ENCODE measurements around the gene LIPA.
"Not testable (repeated sequence)": the region's sequence is repeated elsewhere in the genome, so short reads cannot be mapped to it uniquely, and the experiment has no call there.

LIPA gene

DNA sequence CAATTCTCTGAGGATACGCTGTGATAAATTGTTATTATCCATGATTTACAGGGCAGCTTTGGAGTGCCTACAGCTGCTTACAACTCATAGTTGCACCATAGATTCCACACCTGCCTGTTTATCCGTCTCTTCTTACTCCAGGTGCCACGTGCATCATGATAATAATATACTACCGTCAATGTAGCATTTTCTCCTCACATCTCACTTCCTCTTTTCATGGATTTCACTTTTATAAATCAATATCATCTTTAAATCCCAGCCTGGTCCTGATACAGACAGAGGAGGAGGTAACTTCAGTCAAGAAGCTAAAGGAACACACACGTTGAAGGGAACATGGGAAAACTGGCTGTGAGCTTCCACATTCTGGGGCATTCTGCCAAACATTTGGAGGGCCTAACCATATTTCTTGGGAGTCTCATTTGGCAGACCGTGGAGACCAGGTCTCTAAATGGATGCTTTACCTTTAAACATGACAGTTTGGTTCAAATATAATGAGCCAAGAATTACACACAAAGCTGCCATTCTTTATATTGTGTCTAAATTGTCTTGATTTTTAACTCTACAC is 46.9 kb downstream of the LIPA start:
- no peaks in the 10 kb centered on the region for H3K9me3 ChIP-seq
- TF ChIP-seq CTCF (IDR thresholded peaks at IDR 0.05): no peak
- H3K36me3 ChIP-seq: no peaks in the 10 kb centered on the region
- peaks cover 23 to 24% of the 10 kb centered on the region in 2 experiments for H3K4me1 ChIP-seq (ENCODE audit: control insufficient read depth in 1 of 2, insufficient read depth in 1 of 2, low read depth in 1 of 2, low read length in 1 of 2)
- H3K4me3 ChIP-seq (ENCODE audit: low read depth in 1 of 2, low read length in 1 of 2): no peak overlapping the region
- no peak overlapping the region for H3K27ac ChIP-seq
- peaks cover 88% of the 10 kb centered on the region for H3K27me3 ChIP-seq

DNA sequence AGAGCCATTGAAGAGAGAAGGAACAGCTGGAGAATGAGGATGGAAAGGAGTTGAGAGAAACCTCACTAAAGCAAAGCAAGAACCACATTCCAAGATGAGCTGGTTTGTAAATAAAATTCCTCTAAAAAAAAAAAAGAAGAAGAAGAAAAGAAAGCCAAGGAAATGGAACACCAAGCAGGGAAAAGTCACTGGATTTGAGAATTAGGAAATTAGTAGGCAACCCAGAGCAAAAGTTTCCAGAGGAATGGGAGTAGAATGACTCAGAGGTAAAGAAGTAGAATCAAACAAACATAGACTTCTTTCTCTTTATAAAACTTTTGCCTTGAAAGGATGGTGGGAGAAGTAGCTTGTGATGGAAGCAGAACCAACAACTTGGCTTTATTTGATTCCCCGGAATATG is 48.3 kb downstream of the LIPA start:
- Histone ChIP-seq H3K36me3 (no peaks in the 10 kb centered on the region), H3K4me3 (ENCODE audit: low read depth in 1 of 2, low read length in 1 of 2) (no peak overlapping the region)
- TF ChIP-seq CTCF (IDR thresholded peaks at IDR 0.05): no peak

GRCh38 chr10:89202033-89202425 is 49.5 kb downstream of the LIPA start:
- H3K27me3 ChIP-seq: peaks cover 61% of the 10 kb centered on the region
- no peak for TF ChIP-seq CTCF (IDR thresholded peaks at IDR 0.05)
- no peak overlapping the region for H3K27ac ChIP-seq
- H3K36me3 ChIP-seq: no peaks in the 10 kb centered on the region
- H3K4me1 ChIP-seq (ENCODE audit: control insufficient read depth in 1 of 2, insufficient read depth in 1 of 2, low read depth in 1 of 2, low read length in 1 of 2): peaks cover 7 to 8% of the 10 kb centered on the region in 2 experiments
- H3K4me3 ChIP-seq (ENCODE audit: low read depth in 1 of 2, low read length in 1 of 2): no peak overlapping the region
- H3K9me3 ChIP-seq: no peaks in the 10 kb centered on the region

More for the DNA sequence above, 48.3 kb downstream of the LIPA start:
- peaks cover 19 to 20% of the 10 kb centered on the region in 2 experiments for H3K4me1 ChIP-seq (ENCODE audit: control insufficient read depth in 1 of 2, insufficient read depth in 1 of 2, low read depth in 1 of 2, low read length in 1 of 2)
- no peaks in the 10 kb centered on the region for H3K9me3 ChIP-seq
- H3K27me3 ChIP-seq: peaks cover 73% of the 10 kb centered on the region
- H3K27ac ChIP-seq: no peak overlapping the region

DNA sequence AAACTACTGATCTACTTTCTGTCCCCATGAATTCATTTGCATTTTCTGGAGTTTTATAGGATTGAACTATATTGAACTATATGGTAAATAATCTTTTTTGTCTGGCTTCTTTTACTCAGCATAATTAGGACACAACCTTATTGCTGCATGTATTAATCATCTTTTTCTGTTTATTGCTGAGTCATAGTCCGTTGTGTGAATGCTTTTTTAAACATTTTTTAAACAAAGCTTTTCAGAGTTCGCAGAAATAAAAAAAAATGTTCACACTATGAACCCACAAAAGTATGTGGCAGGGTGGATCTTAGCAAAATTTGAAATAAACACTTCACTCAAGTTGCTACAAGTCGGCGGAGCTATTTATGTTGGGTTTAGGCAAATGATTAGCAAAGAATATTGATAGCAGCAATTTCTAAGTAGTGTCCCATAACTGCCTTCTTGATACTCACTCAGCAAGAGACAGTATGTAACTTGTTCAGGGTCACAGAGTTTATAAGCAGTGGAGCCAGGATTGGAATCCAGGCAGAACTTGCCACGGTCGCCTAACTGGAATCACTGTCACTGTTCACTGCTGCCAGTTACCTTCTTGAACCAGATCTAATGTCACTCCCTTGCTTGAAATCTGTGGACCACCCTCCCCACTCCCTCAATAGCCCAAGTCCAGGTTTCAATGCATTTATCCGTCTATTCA is 50.1 kb downstream of the LIPA start:
- Histone ChIP-seq H3K4me1 (ENCODE audit: control insufficient read depth in 1 of 2, insufficient read depth in 1 of 2, low read depth in 1 of 2, low read length in 1 of 2) (peaks cover 2% of the 10 kb centered on the region in 2 experiments), H3K9me3 (no peaks in the 10 kb centered on the region), H3K27me3 (peaks cover 55% of the 10 kb centered on the region), H3K27ac (no peak overlapping the region), H3K4me3 (ENCODE audit: low read depth in 1 of 2, low read length in 1 of 2) (no peak overlapping the region), H3K36me3 (no peaks in the 10 kb centered on the region)
- no peak for TF ChIP-seq CTCF (IDR thresholded peaks at IDR 0.05)

GRCh38 chr10:89197473-89197872 is 54.1 kb downstream of the LIPA start:
- no peaks in the 10 kb centered on the region for H3K4me1 ChIP-seq (ENCODE audit: control insufficient read depth in 1 of 2, insufficient read depth in 1 of 2, low read depth in 1 of 2, low read length in 1 of 2)
- H3K4me3 ChIP-seq (ENCODE audit: low read depth in 1 of 2, low read length in 1 of 2): no peak overlapping the region
- peaks cover 15% of the 10 kb centered on the region for H3K27me3 ChIP-seq
- no peak for TF ChIP-seq CTCF (IDR thresholded peaks at IDR 0.05)
- no peak overlapping the region for H3K27ac ChIP-seq
- H3K36me3 ChIP-seq: no peaks in the 10 kb centered on the region
- H3K9me3 ChIP-seq: no peaks in the 10 kb centered on the region

DNA sequence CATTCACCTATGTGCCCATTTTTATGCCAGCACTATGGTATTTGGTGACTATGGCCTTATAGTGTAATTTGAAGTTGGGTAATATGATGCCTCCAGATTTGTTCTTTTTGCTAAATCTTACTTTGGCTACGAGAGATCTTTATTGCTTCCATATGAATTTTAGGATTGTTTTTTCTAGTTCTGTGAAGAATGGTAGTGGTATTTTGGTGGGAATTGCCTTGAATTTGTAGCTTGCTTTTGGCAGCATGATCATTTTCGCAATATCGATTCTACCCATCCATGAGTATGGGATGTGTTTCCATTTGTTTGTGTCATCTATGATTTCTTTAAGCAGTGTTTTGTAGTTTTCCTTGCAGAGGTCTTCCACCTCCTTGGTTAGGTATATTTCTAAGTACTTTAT is 60.3 kb downstream of the LIPA start:
- H3K27ac ChIP-seq; H3K4me1 ChIP-seq (ENCODE audit: control insufficient read depth in 1 of 2, insufficient read depth in 1 of 2, low read depth in 1 of 2, low read length in 1 of 2); H3K9me3 ChIP-seq; H3K27me3 ChIP-seq; H3K4me3 ChIP-seq (ENCODE audit: low read depth in 1 of 2, low read length in 1 of 2); H3K36me3 ChIP-seq: not testable (repeated sequence)
